Smooth muscle cell of the brain vasculature (primary cell): Measurements from ENCODE around the gene CDH20.

ENCODE experiments used
- DNase-seq: peaks from one replicate; pipeline ENCODE4 v3.0.0-alpha.2; 2012; ENCODE audit warnings: low read depth, low spot score

The CDH20 gene

GRCh38 chr18:61575419-61575818 lies 242.2 kb downstream of the CDH20 start:
- DNase-seq: no peak

DNA sequence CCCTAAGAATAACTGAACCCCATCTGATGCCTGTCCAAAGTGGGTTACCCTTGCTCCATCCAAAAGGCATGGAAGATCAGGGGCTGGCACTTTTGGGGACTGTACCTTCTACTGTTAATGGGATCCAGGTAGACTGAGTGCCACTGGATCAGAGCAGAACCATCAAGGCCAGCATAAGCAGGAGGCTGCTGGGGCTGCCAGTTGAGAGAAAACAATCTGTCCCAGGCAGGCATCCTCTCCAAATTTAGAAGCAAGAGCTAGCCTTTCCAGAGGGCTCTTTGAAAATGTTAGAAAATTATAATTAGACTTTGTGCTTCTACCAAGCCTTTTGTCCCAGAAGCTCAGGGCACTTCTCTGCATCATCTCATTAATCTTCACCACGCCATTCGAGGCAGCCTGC lies 245.6 kb downstream of the CDH20 start:
- no peak for DNase-seq

DNA sequence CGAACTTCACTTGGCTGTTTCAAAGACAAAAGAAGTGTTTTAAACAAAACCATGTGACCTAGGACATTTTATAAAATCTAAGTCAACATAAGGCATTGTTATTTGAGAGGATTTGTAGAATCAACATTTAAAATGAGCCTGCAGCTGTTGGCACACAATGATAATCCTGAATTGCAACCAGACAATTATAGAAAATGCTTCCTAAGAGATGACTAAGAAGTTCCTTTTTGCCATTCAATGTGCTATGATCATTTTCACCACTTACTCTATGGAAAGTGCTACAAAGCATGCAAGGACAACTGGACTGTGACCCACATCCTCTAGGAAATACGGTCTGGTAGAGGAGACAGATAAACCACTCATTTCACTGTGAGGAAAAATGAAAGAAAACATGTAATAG lies 246.4 kb downstream of the CDH20 start:
- DNase-seq: no peak

DNA sequence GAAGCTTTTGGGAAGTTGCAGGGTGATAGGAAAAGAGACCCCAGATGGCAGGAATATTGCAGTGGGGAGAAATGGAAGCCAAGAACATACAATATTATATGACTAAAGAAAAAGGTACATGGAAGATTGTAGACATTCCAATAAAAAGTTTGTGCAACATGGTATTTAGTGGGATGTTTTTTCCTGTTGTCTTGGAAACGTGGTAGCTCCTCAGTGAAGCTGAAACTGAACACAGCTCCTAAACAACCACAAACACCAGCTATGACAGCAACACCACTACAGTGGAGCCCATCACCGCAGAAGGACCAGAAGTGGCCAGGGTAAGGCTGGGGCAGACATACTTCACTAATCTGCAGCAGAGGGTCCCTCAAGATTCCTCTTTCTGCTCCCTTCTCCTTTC lies 246.8 kb downstream of the CDH20 start:
- no peak for DNase-seq

GRCh38 chr18:61581578-61582201 lies 248.5 kb downstream of the CDH20 start:
- DNase-seq: no peak

DNA sequence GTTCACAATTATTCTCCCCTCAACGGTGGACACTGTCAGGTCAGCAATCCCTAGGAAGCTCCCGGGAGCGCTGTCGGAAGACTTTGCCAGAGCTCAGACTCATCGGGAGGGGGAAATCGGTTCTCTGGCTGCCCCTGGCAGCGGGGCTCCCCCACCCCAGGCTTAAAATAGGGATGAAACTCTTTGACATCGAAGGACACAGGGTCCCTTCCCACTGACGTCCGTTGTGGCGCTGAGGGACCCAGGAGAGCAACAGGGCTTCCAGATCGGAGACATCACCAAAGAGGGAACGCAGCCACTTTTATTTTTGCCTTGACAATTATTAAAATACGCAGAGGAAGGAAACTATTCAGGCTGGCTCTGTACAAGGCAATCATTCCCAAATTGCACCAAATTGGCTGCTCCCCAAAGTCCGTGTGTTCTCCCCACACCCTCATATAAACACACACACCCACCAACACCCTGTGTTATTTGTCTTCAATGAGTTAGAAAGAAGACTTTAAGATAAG lies 249.0 kb downstream of the CDH20 start:
- no peak for DNase-seq

DNA sequence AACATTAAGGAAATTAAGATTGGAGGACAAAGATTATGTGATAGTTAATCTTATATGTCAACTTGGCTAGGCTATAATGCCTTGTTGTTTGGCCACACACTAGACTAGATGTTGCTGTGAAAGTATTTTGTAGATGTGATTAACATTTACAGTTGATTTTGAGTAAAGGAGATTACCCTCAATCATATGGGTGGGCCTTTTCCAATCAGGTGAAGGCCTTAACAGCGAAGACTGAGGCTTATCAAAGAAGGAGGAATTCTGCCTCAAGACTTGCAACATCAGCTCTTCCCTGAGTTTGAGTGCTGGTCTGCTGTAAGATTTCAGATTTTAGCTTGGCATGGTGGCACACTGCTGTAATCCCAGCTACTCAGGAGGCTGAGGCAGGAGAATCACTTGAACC lies 250.3 kb downstream of the CDH20 start:
- DNase-seq: no peak

DNA sequence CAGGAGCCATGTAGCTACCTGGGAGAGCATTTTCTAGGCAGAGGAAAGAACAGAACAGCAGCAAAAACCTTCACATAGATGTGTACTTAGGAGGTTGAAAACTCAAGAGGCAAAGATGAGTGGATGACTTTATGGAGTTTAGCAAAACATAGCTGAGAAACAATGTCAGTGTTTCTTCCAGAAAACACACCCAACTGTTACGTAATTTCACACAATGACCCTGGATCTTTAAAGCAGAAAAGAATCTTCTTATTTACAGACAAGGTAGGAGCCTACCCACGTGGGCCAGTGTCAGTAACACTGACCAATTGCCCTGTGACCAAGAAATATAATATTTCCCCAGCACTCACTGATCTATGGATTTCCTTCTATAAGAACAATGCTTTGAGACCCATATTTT lies 254.6 kb downstream of the CDH20 start:
- DNase-seq: no peak

- no peak for DNase-seq
These were observed 256.0 kb downstream of the CDH20 start for GRCh38 chr18:61589053-61589723.

- peak; percentile 55 for DNase-seq
These were observed 256.5 kb downstream of the CDH20 start for GRCh38 chr18:61589724-61590065.

- DNase-seq: no peak
These were observed 258.0 kb downstream of the CDH20 start for GRCh38 chr18:61591253-61591652.

DNA sequence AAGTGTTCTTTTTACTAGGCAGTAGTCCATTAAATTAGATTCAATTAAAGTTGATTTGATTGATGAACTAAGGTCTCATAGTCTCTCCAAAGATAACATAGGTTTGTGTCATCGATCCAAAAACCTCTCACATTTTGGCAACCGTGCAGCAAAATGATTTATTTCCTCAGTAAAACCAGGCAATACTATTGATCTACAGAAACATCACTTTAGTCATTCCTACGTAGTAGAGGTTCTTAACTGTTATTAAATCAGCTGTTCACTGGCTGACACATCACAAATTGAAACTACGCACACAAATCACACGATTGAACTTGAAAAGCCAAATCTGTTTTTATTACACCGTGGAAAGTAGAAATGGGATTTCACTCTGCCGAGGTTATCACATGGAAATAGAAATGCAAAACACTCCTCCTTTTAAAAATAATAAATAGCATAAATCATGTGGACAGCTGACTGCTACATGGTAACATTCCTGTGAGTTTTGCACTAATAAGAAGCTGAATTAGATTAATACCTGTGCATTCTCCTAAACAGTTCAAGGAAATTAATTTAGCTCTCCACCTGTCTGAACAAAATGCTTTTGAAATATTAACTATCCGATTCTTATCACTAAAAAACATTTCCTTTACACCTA lies 262.5 kb downstream of the CDH20 start:
- no peak for DNase-seq

DNA sequence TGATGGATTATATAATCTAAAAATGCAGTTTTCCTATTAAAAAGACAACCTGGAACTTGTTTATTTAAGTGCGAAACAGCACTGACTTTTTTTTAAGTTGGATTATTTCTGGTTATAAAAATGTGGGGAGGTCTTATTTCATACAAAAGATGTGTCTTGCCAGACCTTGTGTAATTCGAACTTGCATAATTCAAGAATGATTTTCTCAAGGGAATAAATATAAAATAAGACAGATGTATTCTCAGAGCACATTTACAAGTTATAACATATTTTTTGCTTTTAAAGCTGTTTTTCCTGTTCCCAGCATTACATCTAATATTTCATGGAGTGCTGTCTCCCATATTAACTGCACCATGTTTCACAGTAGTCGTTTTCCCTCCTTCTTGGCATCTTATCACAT lies 263.1 kb downstream of the CDH20 start:
- DNase-seq: no peak

DNA sequence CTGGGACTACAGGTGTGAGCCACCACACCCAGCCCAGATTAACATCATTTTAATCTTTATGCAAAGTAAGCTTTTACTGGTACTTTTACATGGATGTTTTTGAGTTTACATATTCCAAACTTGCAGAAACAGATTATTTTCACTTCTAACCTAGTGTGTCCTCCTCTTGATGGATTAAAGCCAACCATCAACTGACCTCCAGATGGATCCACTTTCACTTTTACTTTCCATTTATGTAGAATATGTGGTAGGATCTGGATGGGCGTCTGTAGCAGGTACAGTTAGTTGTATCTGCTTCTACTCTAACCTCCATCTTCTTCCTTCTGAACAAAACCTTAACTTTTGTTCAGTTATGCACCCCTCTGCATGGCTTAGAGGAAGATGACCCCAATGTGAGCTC lies 264.1 kb downstream of the CDH20 start:
- no peak for DNase-seq

- DNase-seq: no peak
These were observed 267.2 kb downstream of the CDH20 start for GRCh38 chr18:61600422-61600821.

- DNase-seq: no peak
These were observed 269.6 kb downstream of the CDH20 start for GRCh38 chr18:61602836-61603235.
